SK-N-SH (cell line): ENCODE results near the gene ANKRD50.

Experiments used
- CHD2 ChIP-seq: fragments of 150-350 bp; IDR thresholded peaks from 2 replicates; pipeline ENCODE4 v1.6.1; 2018; ENCODE audit warnings: low read length; ENCODE audit not compliant: partially characterized antibody
- CTCF ChIP-seq: fragments of 200-600 bp; sonication (generic); IDR thresholded peaks from 2 replicates; pipeline ENCODE4 v1.6.1; 2017; ENCODE audit warnings: antibody characterized with exemption, mild to moderate bottlenecking, moderate library complexity
- EP300 ChIP-seq, 2 experiments: IDR thresholded peaks; 2 replicates each; pipeline versions ENCODE4 v1.4.0 to v1.6.1; 2012; ENCODE audit warnings: borderline replicate concordance in 1 of 2, low read depth in 1 of 2, low read length in 1 of 2
- FOSL2 ChIP-seq: IDR thresholded peaks from 2 replicates; pipeline ENCODE4 v1.4.0; 2012; ENCODE audit warnings: low read depth, mild to moderate bottlenecking, moderate library complexity, borderline replicate concordance
- JUND ChIP-seq: IDR thresholded peaks from 2 replicates; pipeline ENCODE4 v1.4.0; 2012
- MAX ChIP-seq: IDR thresholded peaks from 2 replicates; pipeline ENCODE4 v1.4.0; 2012; ENCODE audit warnings: low read depth
- NFIC ChIP-seq: IDR thresholded peaks from 2 replicates; pipeline ENCODE4 v1.4.0; 2012; ENCODE audit warnings: borderline replicate concordance
- POLR2AphosphoS5 ChIP-seq: IDR thresholded peaks from 2 replicates; pipeline ENCODE4 v1.6.1; 2012; ENCODE audit warnings: low read depth, low read length
- RAD21 ChIP-seq: IDR thresholded peaks from 2 replicates; pipeline ENCODE4 v1.6.1; 2012; ENCODE audit warnings: mild to moderate bottlenecking, low read length
- REST ChIP-seq: IDR thresholded peaks from 2 replicates; pipeline ENCODE4 v1.6.1; 2012; ENCODE audit warnings: mild to moderate bottlenecking, low read depth, low read length, moderate library complexity
- RFX5 ChIP-seq: IDR thresholded peaks from 2 replicates; pipeline ENCODE4 v1.6.1; 2012; ENCODE audit warnings: mild to moderate bottlenecking, improper control_type of control experiment, low read length
- SIN3A ChIP-seq: IDR thresholded peaks from 2 replicates; pipeline ENCODE4 v1.6.1; 2012; ENCODE audit warnings: low read depth, mild to moderate bottlenecking, low read length, moderate library complexity, borderline replicate concordance
- TAF1 ChIP-seq: IDR thresholded peaks from 2 replicates; pipeline ENCODE4 v1.6.1; 2012; ENCODE audit warnings: low read depth, mild to moderate bottlenecking, low read length, moderate library complexity, borderline replicate concordance
- YY1 ChIP-seq: IDR thresholded peaks from 2 replicates; pipeline ENCODE4 v1.4.0; 2012; ENCODE audit warnings: low read depth, mild to moderate bottlenecking

- TF ChIP-seq YY1 = no peak
- TF ChIP-seq CTCF = no peak
- TF ChIP-seq RFX5 = no peak
- TF ChIP-seq JUND = no peak
- no peak for TF ChIP-seq TAF1
- no peak for TF ChIP-seq RAD21
- TF ChIP-seq CHD2 = no peak
- no peak for TF ChIP-seq REST
- TF ChIP-seq POLR2AphosphoS5 = no peak
- no peak for TF ChIP-seq SIN3A
- TF ChIP-seq MAX = no peak
- TF ChIP-seq EP300 (IDR thresholded peaks at IDR 0.05; ENCODE audit: borderline replicate concordance in 1 of 2, low read depth in 1 of 2, low read length in 1 of 2) = no peak
- no peak for TF ChIP-seq NFIC
- no peak for TF ChIP-seq FOSL2
Observed at GRCh38 chr4:124736526-124736925, 24.0 kb upstream of the ANKRD50 start.
